HG03520 (cell line): ENCODE results near the gene BCAR3.
"Not testable (repeated sequence)": the region's sequence is repeated elsewhere in the genome, so short reads cannot be mapped to it uniquely, and the experiment has no call there.

Experiments used
- ATAC-seq: cut with Tn5 transposase; IDR thresholded peaks from one replicate; pipeline ENCODE4 v1.9.1; 2021; ENCODE audit warnings: mild to moderate bottlenecking, moderate library complexity; ENCODE audit not compliant: unreplicated experiment

BCAR3 gene

GRCh38 chr1:93707956-93708355 lies 26.3 kb upstream of the BCAR3 start:
- ATAC-seq, result peak; percentile 55

DNA sequence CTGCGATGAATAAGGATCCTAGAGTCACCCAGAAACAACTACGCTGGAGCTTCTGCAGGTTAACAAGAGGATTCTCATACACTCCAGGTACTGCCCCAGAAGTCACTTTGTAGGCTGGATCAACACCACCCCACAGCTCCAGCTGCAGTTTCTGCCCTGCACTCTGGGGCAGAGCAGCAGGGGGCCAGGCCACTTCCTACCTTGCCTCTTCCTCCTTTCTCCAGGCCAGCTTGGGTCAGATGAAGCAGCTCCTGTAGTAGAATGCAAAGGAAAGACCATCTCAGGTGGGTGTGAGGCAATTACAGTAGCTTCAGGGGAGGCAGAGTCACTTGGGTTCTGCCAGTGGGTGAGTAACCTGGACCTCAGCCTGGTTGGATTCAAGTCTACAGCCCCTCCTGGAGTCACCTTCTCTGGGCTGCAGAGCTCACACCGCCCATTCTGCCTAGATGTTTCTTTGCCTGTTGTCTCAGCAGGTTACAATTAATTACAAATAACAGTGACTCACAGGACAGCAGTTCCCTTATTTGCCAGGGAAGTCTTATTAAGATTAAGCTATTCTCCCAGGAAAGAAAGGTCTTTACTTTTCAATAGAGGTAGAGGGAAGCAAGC lies 24.4 kb upstream of the BCAR3 start:
- no peak for ATAC-seq

- ATAC-seq, result peak; percentile 55
These were observed 22.4 kb upstream of the BCAR3 start for GRCh38 chr1:93704052-93704451.

GRCh38 chr1:93703643-93704042 lies 22.0 kb upstream of the BCAR3 start:
- peak; percentile 14 for ATAC-seq

DNA sequence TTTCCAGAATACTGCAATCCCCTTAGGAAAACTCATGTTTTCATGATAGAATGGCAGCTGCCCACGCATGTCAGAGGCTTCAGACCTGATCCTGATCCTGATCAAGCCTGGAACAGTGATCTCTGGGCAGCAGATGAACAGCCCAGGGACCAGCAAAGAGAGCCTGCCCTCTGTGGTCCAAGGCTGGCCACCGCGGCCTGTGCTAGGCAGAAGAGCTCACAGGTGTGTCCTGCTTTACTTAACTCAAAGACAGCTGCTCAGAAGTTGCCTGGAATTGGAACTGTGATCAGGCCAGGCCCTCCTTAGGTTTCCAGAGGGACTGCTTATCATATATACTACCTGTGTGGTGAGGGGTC lies 21.2 kb upstream of the BCAR3 start:
- no peak for ATAC-seq

- ATAC-seq, result no peak
These were observed 20.6 kb upstream of the BCAR3 start for GRCh38 chr1:93702111-93702827.

DNA sequence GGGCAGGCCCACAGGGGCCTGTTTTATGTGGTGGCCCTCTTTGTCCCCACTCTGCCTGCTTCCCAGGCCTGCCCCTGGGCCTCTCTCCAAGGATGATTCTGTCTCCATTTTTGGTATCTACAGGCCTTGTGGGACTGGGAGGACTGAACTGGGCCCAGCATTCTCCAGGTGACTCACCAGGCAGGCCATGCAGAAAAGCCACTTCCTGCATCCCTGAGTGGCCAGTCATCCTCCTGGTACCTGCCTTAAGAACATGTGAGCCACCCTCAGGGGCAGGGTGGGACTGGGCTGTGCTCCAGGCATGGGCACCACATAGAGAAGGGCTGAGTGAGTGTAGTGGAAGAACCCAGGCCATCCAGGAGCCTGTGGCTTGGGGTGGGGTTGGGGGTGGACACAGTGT lies 20.0 kb upstream of the BCAR3 start:
- ATAC-seq, result no peak

DNA sequence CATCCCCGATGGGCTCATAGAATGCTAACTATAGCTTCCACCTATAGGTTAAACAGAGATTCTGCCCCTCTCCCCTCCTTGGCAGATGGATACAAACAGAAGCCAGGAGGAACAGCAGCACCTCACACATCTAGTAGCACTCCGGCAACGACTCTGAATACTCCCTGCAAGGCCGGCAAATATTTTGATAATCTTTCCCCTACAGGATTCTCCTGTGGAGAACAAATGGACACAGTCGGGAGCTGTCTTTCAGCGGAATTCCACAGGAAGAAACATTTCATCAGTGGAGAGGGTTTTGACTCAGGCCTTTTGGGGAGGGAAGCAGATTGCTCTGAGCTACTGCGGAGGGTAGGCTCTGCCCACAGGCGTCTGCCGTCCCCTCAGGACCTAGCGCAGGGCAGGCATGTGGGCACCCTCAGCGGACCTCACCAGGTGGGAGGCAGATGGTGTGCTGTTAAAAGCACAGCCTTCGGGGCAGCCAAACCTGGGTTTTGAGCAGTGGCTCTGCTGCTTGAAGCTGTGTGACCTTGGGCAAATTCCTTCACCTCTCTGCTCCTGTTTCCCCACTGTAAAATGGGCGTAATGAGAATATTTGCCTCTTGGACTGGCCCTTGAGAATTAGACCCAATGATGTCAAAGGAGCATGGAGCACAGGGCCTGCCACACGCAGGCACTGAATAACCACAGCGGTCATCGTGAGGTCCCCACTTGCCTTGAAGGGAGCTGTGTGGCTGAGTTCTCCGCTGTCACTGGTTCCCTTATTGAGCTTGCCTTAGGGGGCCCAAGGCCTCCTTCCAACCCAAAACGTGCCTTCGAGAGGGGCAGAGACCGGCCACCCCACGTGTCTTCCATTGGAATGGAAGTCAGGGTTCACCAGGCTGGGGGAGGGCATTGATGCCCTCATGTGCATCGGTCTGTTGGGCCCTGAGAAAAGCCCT lies 19.2 kb upstream of the BCAR3 start:
- no peak for ATAC-seq

GRCh38 chr1:93699503-93700168 lies 18.0 kb upstream of the BCAR3 start:
- no peak for ATAC-seq

- ATAC-seq, result no peak
These were observed 17.4 kb upstream of the BCAR3 start for GRCh38 chr1:93699049-93699384.

GRCh38 chr1:93698329-93699048 lies 16.9 kb upstream of the BCAR3 start:
- no peak for ATAC-seq

DNA sequence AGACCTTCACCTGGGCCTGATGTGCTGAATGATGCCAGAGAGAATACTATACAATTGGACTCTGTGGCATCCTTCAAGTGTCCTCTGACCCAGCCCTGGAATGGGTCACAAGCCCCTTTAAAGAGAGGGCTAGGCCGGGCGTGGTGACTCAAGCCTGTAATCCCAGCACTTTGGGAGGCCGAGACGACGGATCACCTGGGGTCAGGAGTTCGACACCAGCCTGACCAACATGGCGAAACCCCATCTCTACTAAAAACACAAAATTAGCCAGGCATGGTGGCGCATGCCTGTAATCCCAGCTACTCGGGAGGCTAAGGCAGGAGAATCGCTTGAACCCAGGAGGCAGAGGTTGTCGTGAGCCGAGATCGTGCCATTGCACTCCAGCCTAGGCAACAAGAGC lies 15.9 kb upstream of the BCAR3 start:
- not testable (repeated sequence) for ATAC-seq

DNA sequence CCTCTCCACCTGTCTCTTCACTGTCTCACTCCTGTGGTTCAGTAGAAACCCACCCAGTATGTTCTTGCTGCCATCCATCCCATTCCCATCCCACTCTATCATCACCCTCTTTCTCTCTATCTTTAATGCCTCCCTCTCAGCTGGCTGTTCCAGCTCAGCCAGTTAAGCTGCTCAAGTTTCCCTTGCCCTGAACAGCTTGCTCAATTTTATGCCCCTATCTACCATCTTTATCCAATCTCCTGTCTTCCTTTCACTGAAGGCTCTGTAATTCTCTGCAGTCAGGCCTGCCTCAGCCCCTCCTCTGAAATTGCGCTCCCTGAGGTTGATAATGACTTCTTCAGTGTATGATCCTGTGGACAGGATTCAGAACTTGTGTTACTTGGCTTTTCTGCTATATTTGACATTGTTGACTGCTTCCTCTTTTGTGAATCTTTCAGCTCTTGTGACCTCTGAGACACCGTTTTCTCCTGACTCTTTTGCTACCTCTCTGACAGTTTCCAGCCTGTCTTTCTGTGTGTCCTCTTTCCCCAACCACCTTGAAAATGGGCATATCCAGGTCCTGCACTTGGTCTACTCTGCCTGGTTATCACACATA lies 13.9 kb upstream of the BCAR3 start:
- ATAC-seq, result no peak

GRCh38 chr1:93694819-93695218 lies 13.2 kb upstream of the BCAR3 start:
- no peak for ATAC-seq

GRCh38 chr1:93694039-93694438 lies 12.4 kb upstream of the BCAR3 start:
- no peak for ATAC-seq

DNA sequence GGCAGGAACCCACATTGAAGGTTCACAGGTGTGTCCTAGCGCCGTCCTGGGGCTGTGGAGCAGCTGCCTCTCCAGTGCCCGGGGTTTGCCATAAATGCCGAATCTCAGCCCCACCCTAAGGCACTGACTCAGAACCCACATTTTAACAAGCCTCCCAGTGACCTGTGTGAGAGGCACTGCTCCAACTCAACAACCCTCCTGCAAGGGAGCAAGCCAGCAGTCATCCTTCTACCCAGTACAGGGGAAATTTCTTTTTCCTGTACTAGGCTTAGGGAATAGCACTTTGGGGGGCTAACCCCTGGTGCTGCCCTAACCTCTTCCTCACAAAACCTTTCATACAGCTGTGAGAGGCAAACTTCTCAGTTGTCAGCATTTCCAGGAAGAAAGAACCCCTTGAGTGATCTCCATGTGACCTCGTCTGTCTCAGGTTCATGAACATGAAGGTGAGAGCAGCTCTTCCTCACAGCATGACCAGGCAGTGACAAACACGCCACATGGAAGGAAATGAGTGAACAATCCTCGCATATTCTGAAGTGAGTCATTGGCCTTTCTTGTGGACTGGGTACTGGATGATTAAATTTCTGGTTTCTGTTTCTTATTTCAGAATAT lies 11.4 kb upstream of the BCAR3 start:
- peak; percentile 71 for ATAC-seq

- ATAC-seq, result no peak
These were observed 10.8 kb upstream of the BCAR3 start for GRCh38 chr1:93692451-93692861.

DNA sequence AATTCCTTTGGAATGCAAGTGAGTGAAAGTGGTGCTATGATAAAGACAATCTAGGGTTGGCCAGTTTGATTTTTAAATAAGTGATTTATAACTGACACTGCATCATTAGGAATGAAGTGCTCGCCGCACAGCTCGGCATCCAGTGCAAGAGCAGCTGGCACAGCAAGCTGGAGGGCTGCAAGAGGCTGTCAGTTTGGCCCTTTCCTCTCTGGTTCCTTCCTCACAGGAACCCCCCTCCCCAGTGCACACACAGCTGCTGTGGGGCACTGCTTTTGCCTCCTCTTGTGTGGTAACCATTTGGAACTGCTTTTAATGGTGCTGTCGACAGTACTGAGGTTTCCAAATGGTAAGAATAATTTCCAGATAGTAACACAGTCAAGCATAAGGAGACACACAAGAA lies 10.4 kb upstream of the BCAR3 start:
- no peak for ATAC-seq

DNA sequence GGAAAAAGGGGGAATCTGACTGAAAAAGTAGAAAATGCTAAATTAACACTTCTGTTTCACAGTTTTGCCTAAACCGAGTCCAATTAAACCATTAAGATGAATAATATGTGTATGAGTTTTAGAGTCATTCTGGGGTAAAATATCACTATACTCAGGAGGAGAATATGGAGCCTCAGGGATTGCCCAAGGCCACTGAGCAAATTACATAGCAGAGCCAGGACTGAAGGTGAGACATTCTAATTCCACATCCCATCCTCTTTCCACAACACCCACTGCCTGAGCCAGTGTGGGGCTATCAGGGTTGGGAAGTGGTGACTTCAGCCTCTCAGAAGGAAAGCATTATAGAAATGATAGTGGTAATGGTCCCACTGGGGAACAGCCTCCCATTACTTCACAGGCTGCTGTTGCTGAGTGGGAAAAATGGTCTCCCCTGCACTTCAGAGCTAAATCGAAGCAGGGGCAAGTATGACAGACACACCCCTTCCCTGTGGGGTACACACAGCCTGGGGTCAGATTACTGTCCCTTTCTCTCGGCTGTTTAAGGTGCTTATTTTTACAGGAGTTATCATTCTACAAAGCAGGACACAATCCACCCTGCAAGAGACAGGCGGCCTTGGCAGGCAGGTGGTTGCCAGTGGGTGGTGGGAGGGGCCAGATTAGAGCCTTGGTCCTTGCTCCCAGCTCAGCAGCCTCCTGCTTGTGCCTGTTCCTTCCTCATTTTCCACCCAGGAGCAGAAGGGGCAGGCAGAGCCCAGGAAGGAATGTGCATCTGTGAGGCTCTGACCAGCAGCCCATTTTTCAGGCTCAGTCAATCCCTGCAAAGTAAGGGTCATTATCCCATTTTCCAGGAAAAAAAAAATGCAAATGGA lies 9.5 kb upstream of the BCAR3 start:
- no peak for ATAC-seq
